Measurements from ENCODE around the gene TMEM123. TPM values are rescaled to one million over a fixed set of nuclear protein-coding genes. Genes with fewer than 3 reads are reported as not detected.

The TMEM123 gene
- total RNA-seq, 1 experiment from 2014 or later = 214 TPM

- ChIA-PET CTCF (no interaction called here), POLR2A (ENCODE audit: low non-redundant PET) (interaction anchor here (0.6 kb wide), 1 partner anchor 15 kb away, joined by 4 read pairs; no protein-coding TSS in a partner anchor)
- intact Hi-C loops (cut with micrococcal nuclease; ENCODE audit: unreplicated experiment) = no loop called here
Measured at GRCh38 chr11:102486584-102486983, 34.0 kb upstream of the TMEM123 start.

GRCh38 chr11:102485095-102485722, 32.6 kb upstream of the TMEM123 start:
- H3K27ac ChIP-seq (ENCODE audit: low read depth, low read length, poor library complexity, severe bottlenecking) = no peak overlapping the region
- no TSS peak for BruUV-seq (replicated peaks)
- no peaks in the 10 kb centered on the region for H3K9me3 ChIP-seq (ENCODE audit: low read depth, low read length, poor library complexity, severe bottlenecking)
- H3K27me3 ChIP-seq (replicated peaks; ENCODE audit: insufficient read depth, low read depth, low read length, poor library complexity) = no peaks in the 10 kb centered on the region
- ChIA-PET POLR2A (ENCODE audit: low non-redundant PET) (no interaction called here), CTCF (no interaction called here)
- H3K4me1 ChIP-seq (ENCODE audit: insufficient read depth, low read length, poor library complexity, severe bottlenecking) = no peaks in the 10 kb centered on the region
- DNase-seq (ENCODE audit: low spot score) = no peak
- intact Hi-C loops (cut with micrococcal nuclease; ENCODE audit: unreplicated experiment) = no loop called here
- no peaks in the 10 kb centered on the region for H3K36me3 ChIP-seq (ENCODE audit: insufficient read depth, low read length, poor library complexity, severe bottlenecking)
- no peak for TF ChIP-seq CTCF (conservative IDR thresholded peaks at IDR 0.05; ENCODE audit: low read depth, low read length)
- TF ChIP-seq EZH2 (IDR thresholded peaks at IDR 0.05; ENCODE audit: borderline replicate concordance, low read depth, low read length, poor library complexity, severe bottlenecking) = no peak
- H3K4me3 ChIP-seq (ENCODE audit: low read depth, low read length, poor library complexity, severe bottlenecking) = no peak overlapping the region

More at GRCh38 chr11:102486584-102486983, 34.0 kb upstream of the TMEM123 start:
- BruUV-seq (replicated peaks) = no TSS peak
- H3K9me3 ChIP-seq (ENCODE audit: low read depth, low read length, poor library complexity, severe bottlenecking) = no peaks in the 10 kb centered on the region
- H3K4me1 ChIP-seq (ENCODE audit: insufficient read depth, low read length, poor library complexity, severe bottlenecking) = no peaks in the 10 kb centered on the region
- no peak overlapping the region for H3K4me3 ChIP-seq (ENCODE audit: low read depth, low read length, poor library complexity, severe bottlenecking)
- H3K36me3 ChIP-seq (ENCODE audit: insufficient read depth, low read length, poor library complexity, severe bottlenecking) = no peaks in the 10 kb centered on the region
- no peak for DNase-seq (ENCODE audit: low spot score)
- H3K27me3 ChIP-seq (replicated peaks; ENCODE audit: insufficient read depth, low read depth, low read length, poor library complexity) = no peaks in the 10 kb centered on the region
- no peak overlapping the region for H3K27ac ChIP-seq (ENCODE audit: low read depth, low read length, poor library complexity, severe bottlenecking)
- TF ChIP-seq CTCF (conservative IDR thresholded peaks at IDR 0.05; ENCODE audit: low read depth, low read length) (no peak), EZH2 (IDR thresholded peaks at IDR 0.05; ENCODE audit: borderline replicate concordance, low read depth, low read length, poor library complexity, severe bottlenecking) (no peak)

- Histone ChIP-seq H3K4me3 (ENCODE audit: low read depth, low read length, poor library complexity, severe bottlenecking) (no peak overlapping the region), H3K27me3 (replicated peaks; ENCODE audit: insufficient read depth, low read depth, low read length, poor library complexity) (no peaks in the 10 kb centered on the region), H3K36me3 (ENCODE audit: insufficient read depth, low read length, poor library complexity, severe bottlenecking) (no peaks in the 10 kb centered on the region), H3K9me3 (ENCODE audit: low read depth, low read length, poor library complexity, severe bottlenecking) (no peaks in the 10 kb centered on the region), H3K27ac (ENCODE audit: low read depth, low read length, poor library complexity, severe bottlenecking) (no peak overlapping the region), H3K4me1 (ENCODE audit: insufficient read depth, low read length, poor library complexity, severe bottlenecking) (no peaks in the 10 kb centered on the region)
- DNase-seq (ENCODE audit: low spot score) = no peak
- no peak for TF ChIP-seq CTCF (conservative IDR thresholded peaks at IDR 0.05; ENCODE audit: low read depth, low read length)
- intact Hi-C loops (cut with micrococcal nuclease; ENCODE audit: unreplicated experiment) = no loop called here
- CTCF ChIA-PET = no interaction called here
- BruUV-seq (replicated peaks) = no TSS peak
- POLR2A ChIA-PET (ENCODE audit: low non-redundant PET) = no interaction called here
Measured at GRCh38 chr11:102482433-102482832, 29.9 kb upstream of the TMEM123 start.

Data from A673 (cell line).